ENCODE data around the gene SMYD3.

- no peak for TF ChIP-seq CTCF (conservative IDR thresholded peaks at IDR 0.05)
- TF ChIP-seq EZH2 (IDR thresholded peaks at IDR 0.05; ENCODE audit: low read depth) = no peak
Measured at GRCh38 chr1:246319083-246319714, 187.9 kb downstream of the SMYD3 start.
